PFSK-1 (cell line): ENCODE data around the gene GNPTG.

ENCODE experiments used
- FOXP2 ChIP-seq: optimal IDR thresholded peaks from 2 replicates; pipeline ENCODE3; 2011; ENCODE audit warnings: borderline replicate concordance, control low read depth, inconsistent platforms; ENCODE audit not compliant: insufficient read depth; ENCODE audit errors: extremely low read length, extremely low read depth
- POLR2AphosphoS5 ChIP-seq: IDR thresholded peaks from 2 replicates; pipeline ENCODE4 v1.6.1; 2012; ENCODE audit warnings: low read depth, mild to moderate bottlenecking, control low read depth, low read length, moderate library complexity
- REST ChIP-seq, 2 experiments: IDR thresholded peaks; 2 replicates each; pipeline versions ENCODE4 v1.6.1 to v1.8.0; 2011 to 2012; ENCODE audit warnings: low read depth in 2 of 2, low read length in 2 of 2, control low read depth in 1 of 2, inconsistent platforms in 1 of 2, mild to moderate bottlenecking in 1 of 2, moderate library complexity in 1 of 2; ENCODE audit not compliant: insufficient read depth in 1 of 2
- SIN3A ChIP-seq: IDR thresholded peaks from 2 replicates; pipeline ENCODE4 v1.6.1; 2012; ENCODE audit warnings: mild to moderate bottlenecking, low read length, moderate library complexity, borderline replicate concordance; ENCODE audit not compliant: insufficient read depth
- TAF1 ChIP-seq: IDR thresholded peaks from 2 replicates; pipeline ENCODE4 v1.6.1; 2012; ENCODE audit warnings: low read length, control low read depth, borderline replicate concordance; ENCODE audit not compliant: insufficient read depth

The GNPTG gene

GRCh38 chr16:1320658-1321240 lies 31.0 kb upstream of the GNPTG start:
- TF ChIP-seq POLR2AphosphoS5 (no peak), REST (IDR thresholded peaks at IDR 0.05; ENCODE audit: insufficient read depth in 1 of 2, low read depth in 2 of 2, low read length in 2 of 2) (no peak), TAF1 (no peak), FOXP2 (no peak), SIN3A (no peak)

- TF ChIP-seq POLR2AphosphoS5 (no peak), REST (IDR thresholded peaks at IDR 0.05; ENCODE audit: insufficient read depth in 1 of 2, low read depth in 2 of 2, low read length in 2 of 2) (no peak), FOXP2 (no peak), SIN3A (no peak), TAF1 (no peak)
Observed at GRCh38 chr16:1322407-1322806, 29.3 kb upstream of the GNPTG start.

- TF ChIP-seq POLR2AphosphoS5 (peak; percentile 6; the same call in 1 of the 2 replicates), TAF1 (no peak)
Observed at GRCh38 chr16:1323296-1324239, 28.2 kb upstream of the GNPTG start.

- TF ChIP-seq REST (IDR thresholded peaks at IDR 0.05; ENCODE audit: insufficient read depth in 1 of 2, low read depth in 2 of 2, low read length in 2 of 2) (no peak), POLR2AphosphoS5 (no peak), TAF1 (no peak), SIN3A (no peak), FOXP2 (no peak)
Observed at GRCh38 chr16:1324286-1324826, 27.4 kb upstream of the GNPTG start.

- no peak for TF ChIP-seq FOXP2
- TF ChIP-seq POLR2AphosphoS5 = no peak; the same call in 1 of the 2 replicates
- TF ChIP-seq REST (IDR thresholded peaks at IDR 0.05; ENCODE audit: insufficient read depth in 1 of 2, low read depth in 2 of 2, low read length in 2 of 2) = no peak
- no peak for TF ChIP-seq SIN3A
- TF ChIP-seq TAF1 = no peak
Observed at GRCh38 chr16:1325261-1325660, 26.5 kb upstream of the GNPTG start.
